Measurements from ENCODE around the gene KCNK2. TPM values are rescaled to one million over a fixed set of nuclear protein-coding genes. Genes with fewer than 3 reads are reported as not detected.

Gene KCNK2
- total RNA-seq, 2 experiments from 2014 or later: not detected

DNA sequence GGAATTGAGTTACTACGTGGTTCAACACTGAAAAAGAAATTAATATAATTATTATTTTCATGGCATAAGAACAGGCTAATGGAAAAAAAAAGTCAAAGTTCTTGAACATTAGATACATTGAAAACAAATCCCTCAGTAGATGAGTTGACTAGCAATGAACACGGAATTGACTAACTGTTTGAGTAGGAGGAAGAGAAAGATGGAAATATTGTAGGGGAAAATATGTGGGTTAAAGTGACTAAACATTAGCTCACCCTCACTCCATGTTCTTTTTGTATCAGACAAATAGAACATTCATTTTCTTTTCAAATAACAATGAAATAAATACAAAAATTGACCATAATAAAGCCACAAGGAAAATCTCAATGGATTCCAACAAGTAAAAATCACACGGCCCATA lies 84.3 kb downstream of the KCNK2 start:
- H3K9me3 ChIP-seq (ENCODE audit: control insufficient read depth in 1 of 2, insufficient read depth in 1 of 2, low read length in 2 of 2): no peaks in the 10 kb centered on the region
- no peak overlapping the region for H3K4me3 ChIP-seq (ENCODE audit: low read length)
- no peaks in the 10 kb centered on the region for H3K36me3 Mint-ChIP-seq (ENCODE audit: low read depth)
- ATAC-seq (ENCODE audit: poor library complexity) (no peak), DNase-seq (no peak)
- intact Hi-C loops (cut with DNase I, micrococcal nuclease): no loop called here
- POLR2A ChIA-PET: no interaction called here
- no peaks in the 10 kb centered on the region for H3K27me3 ChIP-seq (ENCODE audit: control insufficient read depth in 1 of 2, insufficient read depth in 2 of 2, low read length in 2 of 2)
- no peaks in the 10 kb centered on the region for H3K4me1 ChIP-seq (ENCODE audit: insufficient read depth, low read length)
- TF ChIP-seq, protein P1, sequence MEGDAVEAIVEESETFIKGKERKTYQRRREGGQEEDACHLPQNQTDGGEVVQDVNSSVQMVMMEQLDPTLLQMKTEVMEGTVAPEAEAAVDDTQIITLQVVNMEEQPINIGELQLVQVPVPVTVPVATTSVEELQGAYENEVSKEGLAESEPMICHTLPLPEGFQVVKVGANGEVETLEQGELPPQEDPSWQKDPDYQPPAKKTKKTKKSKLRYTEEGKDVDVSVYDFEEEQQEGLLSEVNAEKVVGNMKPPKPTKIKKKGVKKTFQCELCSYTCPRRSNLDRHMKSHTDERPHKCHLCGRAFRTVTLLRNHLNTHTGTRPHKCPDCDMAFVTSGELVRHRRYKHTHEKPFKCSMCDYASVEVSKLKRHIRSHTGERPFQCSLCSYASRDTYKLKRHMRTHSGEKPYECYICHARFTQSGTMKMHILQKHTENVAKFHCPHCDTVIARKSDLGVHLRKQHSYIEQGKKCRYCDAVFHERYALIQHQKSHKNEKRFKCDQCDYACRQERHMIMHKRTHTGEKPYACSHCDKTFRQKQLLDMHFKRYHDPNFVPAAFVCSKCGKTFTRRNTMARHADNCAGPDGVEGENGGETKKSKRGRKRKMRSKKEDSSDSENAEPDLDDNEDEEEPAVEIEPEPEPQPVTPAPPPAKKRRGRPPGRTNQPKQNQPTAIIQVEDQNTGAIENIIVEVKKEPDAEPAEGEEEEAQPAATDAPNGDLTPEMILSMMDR (IDR thresholded peaks at IDR 0.05): no peak
- no peak overlapping the region for H3K4me3 Mint-ChIP-seq
- no peak overlapping the region for H3K27ac ChIP-seq (ENCODE audit: low read depth in 1 of 2, low read length in 2 of 2)
- H3K9me3 Mint-ChIP-seq: peaks cover 8% of the 10 kb centered on the region
- H3K4me1 Mint-ChIP-seq (ENCODE audit: low read depth): no peaks in the 10 kb centered on the region
- CTCF ChIA-PET: no interaction called here
- H3K36me3 ChIP-seq (ENCODE audit: insufficient read depth, low read length): no peaks in the 10 kb centered on the region
- H3K27ac Mint-ChIP-seq: no peak overlapping the region
- no peaks in the 10 kb centered on the region for H3K27me3 Mint-ChIP-seq

DNA sequence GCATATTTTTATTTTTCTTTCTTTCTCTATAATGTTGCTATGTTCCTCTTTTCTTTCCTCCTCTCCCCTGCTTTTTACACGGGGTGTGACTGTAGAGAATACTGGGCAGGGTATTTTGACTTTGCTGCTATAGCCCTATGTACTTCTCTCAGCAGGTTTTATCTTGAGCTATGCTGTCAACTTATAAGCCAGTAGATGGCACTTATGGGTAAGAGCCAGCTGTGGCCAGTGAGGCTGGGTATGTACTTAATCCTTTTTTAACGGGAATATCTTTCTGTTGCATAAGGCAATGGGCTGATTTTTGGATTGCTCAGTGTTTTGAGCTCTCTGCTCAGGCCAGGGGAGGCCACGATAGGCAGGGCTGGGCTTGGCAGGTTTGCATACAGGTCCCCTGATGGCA lies 99.0 kb downstream of the KCNK2 start:
- peaks cover 15% of the 10 kb centered on the region for H3K9me3 Mint-ChIP-seq

GRCh38 chr1:215185067-215185620 lies 102.6 kb downstream of the KCNK2 start:
- no peaks in the 10 kb centered on the region for H3K4me1 ChIP-seq (ENCODE audit: insufficient read depth, low read length)
- H3K27ac ChIP-seq (ENCODE audit: low read depth in 1 of 2, low read length in 2 of 2): no peak overlapping the region
- no peaks in the 10 kb centered on the region for H3K4me1 Mint-ChIP-seq (ENCODE audit: low read depth)
- no peak overlapping the region for H3K4me3 ChIP-seq (ENCODE audit: low read length)
- TF ChIP-seq, protein P1 (IDR thresholded peaks at IDR 0.05): no peak
- peaks cover 6% of the 10 kb centered on the region for H3K9me3 Mint-ChIP-seq
- ChIA-PET POLR2A (no interaction called here), CTCF (no interaction called here)
- H3K4me3 Mint-ChIP-seq: no peak overlapping the region
- intact Hi-C loops (cut with DNase I, micrococcal nuclease): no loop called here
- H3K9me3 ChIP-seq (ENCODE audit: control insufficient read depth in 1 of 2, insufficient read depth in 1 of 2, low read length in 2 of 2): peaks cover 13 to 15% of the 10 kb centered on the region in 2 experiments
- H3K27ac Mint-ChIP-seq: no peak overlapping the region
- no peaks in the 10 kb centered on the region for H3K36me3 Mint-ChIP-seq (ENCODE audit: low read depth)
- H3K27me3 Mint-ChIP-seq: no peaks in the 10 kb centered on the region
- H3K27me3 ChIP-seq (ENCODE audit: control insufficient read depth in 1 of 2, insufficient read depth in 2 of 2, low read length in 2 of 2): no peaks in the 10 kb centered on the region
- no peak for DNase-seq
- ATAC-seq (ENCODE audit: poor library complexity): no peak
- no peaks in the 10 kb centered on the region for H3K36me3 ChIP-seq (ENCODE audit: insufficient read depth, low read length)

More for the DNA sequence above, 99.0 kb downstream of the KCNK2 start:
- Mint-ChIP-seq H3K27ac (no peak overlapping the region), H3K27me3 (peaks cover 4% of the 10 kb centered on the region), H3K4me3 (no peak overlapping the region), H3K36me3 (ENCODE audit: low read depth) (no peaks in the 10 kb centered on the region), H3K4me1 (ENCODE audit: low read depth) (no peaks in the 10 kb centered on the region)
- POLR2A ChIA-PET: no interaction called here
- ATAC-seq (ENCODE audit: poor library complexity): no peak
- TF ChIP-seq, protein P1 (IDR thresholded peaks at IDR 0.05): no peak
- Histone ChIP-seq H3K4me3 (ENCODE audit: low read length) (no peak overlapping the region), H3K9me3 (ENCODE audit: control insufficient read depth in 1 of 2, insufficient read depth in 1 of 2, low read length in 2 of 2) (peaks cover 13 to 15% of the 10 kb centered on the region in 2 experiments), H3K4me1 (ENCODE audit: insufficient read depth, low read length) (no peaks in the 10 kb centered on the region), H3K27me3 (ENCODE audit: control insufficient read depth in 1 of 2, insufficient read depth in 2 of 2, low read length in 2 of 2) (no peaks in the 10 kb centered on the region), H3K27ac (ENCODE audit: low read depth in 1 of 2, low read length in 2 of 2) (no peak overlapping the region), H3K36me3 (ENCODE audit: insufficient read depth, low read length) (no peaks in the 10 kb centered on the region)
- intact Hi-C loops (cut with DNase I, micrococcal nuclease): no loop called here
- no peak for DNase-seq
- CTCF ChIA-PET: no interaction called here
